ENCODE results near the gene BHMT2.

GRCh38 chr5:79077680-79078365, 8.3 kb downstream of the BHMT2 start:
- TF ChIP-seq ZNF644 (CRISPR knock-in tag; IDR thresholded peaks at IDR 0.05; ENCODE audit: low read depth) (no peak), DNMT3B (CRISPR knock-in tag; conservative IDR thresholded peaks at IDR 0.05) (no peak), NR2C2 (CRISPR knock-in tag; IDR thresholded peaks at IDR 0.05; ENCODE audit: borderline replicate concordance) (no peak)
